Cortex of kidney (tissue), 1 donor: ENCODE measurements around the gene BPIFA2.
"Not testable (repeated sequence)": the region's sequence is repeated elsewhere in the genome, so short reads cannot be mapped to it uniquely, and the experiment has no call there.

Source experiments
- DNase-seq: peaks from one replicate; lab custom pipeline; 2025; lab: John Stamatoyannopoulos, UW

BPIFA2 gene

GRCh38 chr20:33162313-33162712 lies 5.6 kb upstream of the BPIFA2 start:
- no peak for DNase-seq

GRCh38 chr20:33162753-33163152 lies 5.2 kb upstream of the BPIFA2 start:
- no peak for DNase-seq

- DNase-seq = no peak
Observed at GRCh38 chr20:33163856-33164762, 3.9 kb upstream of the BPIFA2 start.

- no peak for DNase-seq
Observed at GRCh38 chr20:33164763-33165095, 3.2 kb upstream of the BPIFA2 start.

- no peak for DNase-seq
Observed at GRCh38 chr20:33165416-33166055, 2.4 kb upstream of the BPIFA2 start.

- no peak for DNase-seq
Observed at GRCh38 chr20:33166533-33167113, 1.3 kb upstream of the BPIFA2 start.

GRCh38 chr20:33169176-33169794 lies 1.3 kb downstream of the BPIFA2 start:
- no peak for DNase-seq

- DNase-seq = no peak
Observed at GRCh38 chr20:33172781-33173180, 4.8 kb downstream of the BPIFA2 start.

GRCh38 chr20:33175123-33175522 lies 7.2 kb downstream of the BPIFA2 start:
- no peak for DNase-seq

- no peak for DNase-seq
Observed at GRCh38 chr20:33176101-33176500, 8.1 kb downstream of the BPIFA2 start.

GRCh38 chr20:33177866-33178265 lies 9.9 kb downstream of the BPIFA2 start:
- no peak for DNase-seq

GRCh38 chr20:33178726-33179125 lies 10.8 kb downstream of the BPIFA2 start:
- no peak for DNase-seq

- no peak for DNase-seq
Observed at GRCh38 chr20:33180169-33180568, 12.2 kb downstream of the BPIFA2 start.

- DNase-seq = no peak
Observed at GRCh38 chr20:33181482-33182093, 13.6 kb downstream of the BPIFA2 start.

- no peak for DNase-seq
Observed at GRCh38 chr20:33183312-33183711, 15.4 kb downstream of the BPIFA2 start.

GRCh38 chr20:33185031-33185590 lies 17.2 kb downstream of the BPIFA2 start:
- not testable (repeated sequence) for DNase-seq

GRCh38 chr20:33187491-33187890 lies 19.5 kb downstream of the BPIFA2 start:
- DNase-seq = no peak

- no peak for DNase-seq
Observed at GRCh38 chr20:33188421-33188820, 20.5 kb downstream of the BPIFA2 start.

- no peak for DNase-seq
Observed at GRCh38 chr20:33191484-33191883, 23.5 kb downstream of the BPIFA2 start.

GRCh38 chr20:33191955-33192354 lies 24.0 kb downstream of the BPIFA2 start:
- no peak for DNase-seq

- DNase-seq = no peak
Observed at GRCh38 chr20:33192912-33193501, 25.0 kb downstream of the BPIFA2 start.

GRCh38 chr20:33199026-33199425 lies 31.1 kb downstream of the BPIFA2 start:
- DNase-seq = no peak
